Activated effector memory CD4-positive, alpha-beta T cell treated with anti-CD3 and anti-CD28 coated beads, Interleukin-2, amount 50 U/mL, for 16 hours (primary cell): Measurements from ENCODE around the gene PELI3.

ENCODE experiments used
- DNase-seq: peaks from one replicate; pipeline ENCODE4 v3.0.0-alpha.2; 2020

Gene PELI3

DNA sequence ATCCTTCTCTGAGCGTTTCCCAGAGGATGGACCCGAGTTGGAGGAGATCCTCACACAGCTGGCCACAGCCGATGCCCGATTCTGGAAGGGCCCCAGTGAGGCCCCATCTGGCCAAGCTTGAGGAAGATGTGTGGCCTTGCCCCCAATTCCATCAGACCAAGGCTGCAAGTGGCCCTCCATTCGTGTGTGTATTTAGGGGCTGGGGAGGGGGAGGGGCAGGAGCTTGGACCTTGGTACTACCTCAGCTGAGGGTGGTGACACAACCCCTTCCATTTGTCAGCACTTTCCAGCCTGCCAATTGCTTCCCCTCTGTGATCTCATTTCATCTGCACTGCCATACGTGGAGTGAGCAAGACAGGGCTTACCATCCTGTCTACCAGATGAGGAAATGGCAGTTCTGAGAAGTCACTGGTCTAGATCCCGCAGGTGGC lies 42.4 kb downstream of the PELI3 start:
- no peak for DNase-seq

DNA sequence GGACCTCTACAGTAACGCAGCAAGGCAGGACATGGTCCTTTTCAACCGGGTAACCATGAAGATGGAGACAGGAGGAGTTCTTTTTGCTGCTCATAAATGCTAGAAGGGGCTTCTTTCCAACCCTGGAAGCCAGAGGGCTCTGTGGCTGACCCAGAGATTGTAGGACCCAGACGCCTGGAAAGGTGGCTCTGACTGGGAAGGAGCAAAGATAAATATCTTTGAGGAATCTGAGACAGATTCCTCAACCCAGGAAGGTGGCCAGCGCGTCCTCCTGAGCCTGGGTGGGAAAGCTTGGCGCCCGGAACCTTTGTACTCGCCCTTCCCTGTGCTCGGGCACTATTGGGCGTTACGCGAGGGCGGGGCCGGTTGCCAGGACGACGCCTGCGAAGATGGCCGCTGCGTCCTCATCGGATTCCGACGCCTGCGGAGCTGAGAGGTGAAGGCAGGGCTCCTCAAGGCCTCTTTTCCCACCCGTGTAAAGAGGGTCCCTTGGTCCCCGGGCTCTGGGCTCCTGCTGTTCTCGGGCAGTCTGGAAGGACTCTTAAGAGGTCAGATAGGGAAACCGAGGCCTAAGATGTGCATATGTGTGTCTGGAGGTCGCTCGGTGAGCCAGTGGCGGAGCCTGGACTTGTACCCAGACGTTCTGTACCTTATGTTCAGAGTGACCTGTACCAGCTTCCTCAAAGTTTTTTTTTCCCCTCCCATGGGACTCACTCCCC lies 43.7 kb downstream of the PELI3 start, which contains the start of gene BBS1:
Gene BBS1 (plus strand): TSS at position 365 of the 719 bp plus-strand sequence. CDS start 25 bp downstream, at position 390.
- peak; percentile 94 for DNase-seq

DNA sequence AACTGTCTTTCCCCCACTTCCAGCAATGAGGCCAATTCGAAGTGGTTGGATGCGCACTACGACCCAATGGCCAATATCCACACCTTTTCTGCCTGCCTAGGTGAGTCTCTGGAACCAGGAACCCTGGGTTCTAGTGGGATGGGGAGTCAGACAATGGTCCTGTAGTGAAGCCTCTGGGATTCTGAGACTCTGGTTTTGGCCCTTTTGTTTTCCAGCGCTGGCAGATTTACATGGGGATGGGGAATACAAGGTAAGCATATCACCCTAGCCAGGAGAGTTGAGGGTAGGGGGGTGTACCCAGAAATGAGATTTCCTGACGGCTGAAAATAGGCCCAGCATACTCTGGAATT lies 44.3 kb downstream of the PELI3 start:
- no peak for DNase-seq

DNA sequence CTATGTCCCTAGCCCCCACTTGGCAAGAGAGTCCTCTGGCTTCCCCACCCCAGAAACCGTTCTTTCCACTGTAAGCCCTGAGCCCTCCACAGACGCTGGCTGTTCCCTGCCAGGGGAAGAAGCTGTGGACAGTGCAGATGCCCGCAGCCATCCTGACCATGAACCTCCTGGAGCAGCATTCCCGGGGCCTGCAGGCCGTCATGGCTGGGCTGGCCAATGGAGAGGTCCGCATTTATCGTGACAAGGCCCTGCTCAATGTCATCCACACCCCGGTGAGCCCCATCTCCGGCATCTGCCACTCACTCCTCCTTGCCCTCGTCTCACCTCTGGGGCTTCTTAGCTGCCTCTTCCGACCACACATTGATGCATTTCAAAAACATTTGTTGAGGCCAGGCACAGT lies 56.9 kb downstream of the PELI3 start:
- DNase-seq, result no peak

DNA sequence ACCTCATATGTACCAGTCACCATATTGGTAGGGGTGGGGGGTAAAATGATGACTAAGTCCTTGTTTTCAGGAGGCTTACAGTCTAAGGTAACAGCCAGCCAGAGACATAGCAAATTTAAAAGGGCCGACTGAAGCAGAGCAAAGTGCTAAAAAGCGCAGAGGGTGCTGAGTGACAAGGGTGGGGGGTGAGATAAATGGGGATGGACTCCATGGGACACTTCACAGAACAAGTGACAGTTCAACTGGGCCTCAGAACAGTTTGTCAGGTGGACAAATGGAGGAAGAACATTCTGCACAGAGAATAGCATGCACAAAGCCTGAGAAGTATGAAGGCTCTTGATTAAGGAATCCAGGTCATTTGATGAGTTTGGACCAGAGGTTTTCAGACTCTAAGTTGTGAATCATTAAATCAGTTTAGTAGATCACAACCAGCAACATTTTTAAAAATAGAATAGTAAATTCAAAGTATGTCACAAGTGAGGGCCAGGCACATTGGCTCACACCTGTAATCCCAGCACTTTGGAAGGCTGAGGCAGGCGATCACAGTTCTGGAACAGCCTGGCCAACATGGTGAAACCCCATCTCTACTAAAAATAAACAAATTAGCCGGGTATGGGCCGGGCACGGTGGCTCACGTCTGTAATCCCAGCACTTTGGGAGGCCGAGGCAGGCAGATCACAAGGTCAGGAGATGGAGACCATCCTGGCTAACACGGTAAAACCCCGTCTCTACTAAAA lies 57.8 kb downstream of the PELI3 start:
- no peak for DNase-seq
